Fibroblast of skin of left biceps (primary cell): Measurements from ENCODE around the gene KIAA1671.

Source experiments
- DNase-seq, 2 experiments: peaks; one replicate each; pipeline ENCODE4 v3.0.0-alpha.2; 2013; ENCODE audit warnings: low read depth in 2 of 2

KIAA1671 gene

DNA sequence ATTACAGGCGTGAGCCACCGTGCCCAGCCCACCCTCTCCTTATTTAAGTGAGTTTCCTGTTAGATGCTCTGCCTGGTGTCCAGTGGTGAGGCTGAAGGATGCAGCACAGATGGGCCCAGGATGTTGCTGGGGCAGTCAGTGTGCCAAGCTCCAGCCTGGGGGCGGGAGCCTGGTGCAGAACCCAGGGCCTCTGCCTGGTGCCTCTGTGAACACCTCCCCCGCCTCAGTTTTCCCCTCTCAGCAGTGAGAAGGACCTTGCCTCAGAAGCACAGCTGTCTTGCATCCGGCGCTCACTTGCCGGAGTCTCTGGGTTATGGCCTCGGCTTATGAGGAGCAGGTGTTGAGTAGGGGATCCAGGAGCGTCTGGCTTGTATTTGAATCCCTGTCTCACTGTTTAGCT lies 116.2 kb downstream of the KIAA1671 start:
- DNase-seq, result no peak

DNA sequence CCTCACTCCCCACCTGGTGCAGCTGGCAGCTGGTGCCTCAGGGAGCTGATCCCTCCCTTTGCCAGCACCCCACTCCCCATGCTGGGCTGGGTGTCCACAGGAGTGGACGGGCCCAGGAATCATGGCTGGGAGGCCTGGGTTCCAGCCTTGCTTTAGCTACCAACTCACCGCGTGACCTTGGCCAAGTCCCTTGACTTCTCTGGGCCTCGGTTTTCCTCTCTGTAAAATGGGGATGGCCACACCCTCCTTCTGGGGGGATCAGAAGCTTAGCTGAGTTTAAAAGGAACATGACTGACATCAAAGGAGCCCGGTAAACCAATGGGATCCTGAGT lies 116.9 kb downstream of the KIAA1671 start:
- DNase-seq, result no peak

GRCh38 chr22:25069758-25070481 lies 117.4 kb downstream of the KIAA1671 start:
- DNase-seq, result no peak

DNA sequence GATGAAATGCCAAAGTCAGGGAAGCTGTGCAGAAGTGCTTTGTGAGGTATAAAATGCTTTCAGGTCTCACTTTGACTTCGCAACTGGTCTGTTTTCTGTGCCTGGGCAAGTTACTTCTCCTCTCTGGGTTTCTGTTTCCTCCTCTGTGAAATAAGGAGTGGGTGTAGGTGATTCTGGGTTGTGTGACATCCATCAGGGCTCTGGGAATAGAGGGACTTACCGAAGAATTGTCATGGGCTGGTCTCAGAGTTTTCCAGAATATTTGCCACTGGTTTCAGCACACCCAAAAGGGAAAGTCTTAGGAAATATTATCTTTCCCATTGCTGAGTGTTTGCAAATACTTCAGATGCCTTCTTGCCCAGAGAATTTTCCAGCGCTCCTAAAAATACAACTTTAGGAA lies 118.4 kb downstream of the KIAA1671 start:
- DNase-seq, result no peak

DNA sequence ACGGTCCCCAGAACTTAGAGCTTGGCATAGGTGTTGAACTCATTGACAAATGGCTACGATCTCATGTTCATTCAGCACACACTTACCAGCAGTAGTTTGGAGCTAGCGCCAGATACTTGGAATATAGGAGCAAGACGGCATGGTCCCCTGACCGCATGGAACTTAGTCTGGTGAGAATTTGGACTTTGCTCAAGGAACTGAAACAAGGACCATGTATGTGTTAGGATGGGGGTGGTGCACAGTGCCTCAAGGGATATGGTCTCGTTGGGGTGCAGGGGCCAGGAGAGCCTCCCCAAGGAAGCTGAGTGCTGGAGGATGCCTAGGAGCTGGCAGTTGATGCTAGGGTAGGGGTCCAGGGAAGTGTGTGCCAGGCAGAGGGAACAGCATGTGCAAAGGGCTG lies 119.2 kb downstream of the KIAA1671 start:
- DNase-seq, result no peak

DNA sequence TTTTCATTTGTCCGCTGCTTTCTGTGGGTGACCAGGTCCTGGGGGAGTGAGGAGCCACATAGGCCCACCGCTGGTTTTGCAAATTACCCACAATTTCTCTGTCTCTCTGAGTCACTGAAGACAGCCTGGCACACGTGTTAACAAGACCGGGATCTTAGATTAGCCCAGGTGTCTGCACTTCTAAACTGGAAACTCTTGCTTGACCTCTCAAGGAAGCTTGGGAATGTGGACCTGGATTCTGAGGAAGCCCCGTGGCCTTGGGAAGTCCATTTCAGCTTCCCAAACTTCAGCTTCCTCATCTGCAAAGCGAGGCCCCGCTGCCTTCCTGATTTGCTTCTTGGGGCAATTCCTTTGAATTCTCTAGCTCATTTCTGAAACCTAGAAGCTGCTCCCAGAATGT lies 119.9 kb downstream of the KIAA1671 start:
- no peak for DNase-seq

- no peak for DNase-seq
These were observed 123.8 kb downstream of the KIAA1671 start for GRCh38 chr22:25076336-25076735.

- DNase-seq, result no peak
These were observed 124.5 kb downstream of the KIAA1671 start for GRCh38 chr22:25077056-25077455.

DNA sequence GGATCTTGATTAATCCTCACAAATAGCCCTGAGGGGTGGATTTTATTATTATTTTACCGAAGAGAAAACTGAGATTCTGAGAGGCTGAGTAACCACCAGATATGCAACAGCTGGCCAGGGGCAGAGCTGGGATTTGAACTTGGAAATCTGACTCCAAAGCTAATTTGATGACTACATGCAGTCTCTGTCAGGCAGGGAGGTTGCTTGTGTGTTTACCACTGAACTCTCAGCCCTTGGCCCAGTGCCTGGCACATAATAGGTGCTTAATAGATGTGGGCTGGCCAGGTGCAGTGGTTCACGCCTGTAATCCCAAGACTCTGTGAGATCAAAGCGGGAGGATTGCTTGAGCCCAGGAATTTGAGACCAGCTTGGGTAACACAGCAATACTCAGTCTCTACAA lies 125.4 kb downstream of the KIAA1671 start:
- DNase-seq, result no peak

- no peak for DNase-seq
These were observed 126.1 kb downstream of the KIAA1671 start for GRCh38 chr22:25078591-25078990.

DNA sequence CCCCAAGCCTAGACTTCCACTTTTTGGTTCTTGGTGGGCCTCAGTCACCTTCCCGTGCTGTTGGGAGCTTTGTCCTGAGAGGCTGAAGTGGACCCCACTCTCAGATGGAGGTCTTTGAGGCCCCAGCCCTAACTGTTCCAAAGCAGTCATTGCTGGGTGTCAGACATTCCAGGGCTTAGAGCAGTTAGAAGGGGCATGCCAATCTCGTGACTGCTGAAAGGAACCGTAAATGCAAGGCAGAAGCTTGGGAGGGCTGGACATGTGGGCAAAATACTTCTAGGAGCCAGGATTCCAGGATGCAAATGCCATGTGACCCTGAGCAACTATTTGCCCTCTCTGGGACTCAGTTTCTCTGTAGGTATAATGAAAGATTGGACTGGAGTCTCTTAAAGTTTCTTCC lies 128.3 kb downstream of the KIAA1671 start:
- DNase-seq, result no peak

DNA sequence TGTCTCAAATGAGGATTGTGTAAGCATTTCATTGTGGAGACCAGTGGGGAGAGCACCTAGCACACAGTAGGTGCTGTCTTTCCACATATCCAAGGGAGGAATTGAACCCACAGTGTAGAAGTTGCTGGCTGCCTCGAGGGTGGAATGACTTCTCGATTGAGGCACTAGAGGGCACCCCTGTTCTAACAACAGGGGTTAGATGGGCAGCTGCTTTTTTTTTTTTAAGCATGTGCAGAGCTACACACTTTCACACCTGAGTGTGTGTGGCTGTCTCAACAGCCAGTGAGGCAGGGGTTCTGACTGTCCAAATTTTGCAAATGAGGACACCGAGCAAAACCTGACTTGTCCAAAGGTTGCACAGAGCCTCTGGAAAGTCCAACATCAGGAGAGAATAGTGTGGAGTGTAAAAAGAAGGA lies 128.9 kb downstream of the KIAA1671 start:
- DNase-seq, result no peak

- DNase-seq, result no peak
These were observed 129.6 kb downstream of the KIAA1671 start for GRCh38 chr22:25082096-25082495.

- DNase-seq, result no peak
These were observed 130.7 kb downstream of the KIAA1671 start for GRCh38 chr22:25083056-25083806.

DNA sequence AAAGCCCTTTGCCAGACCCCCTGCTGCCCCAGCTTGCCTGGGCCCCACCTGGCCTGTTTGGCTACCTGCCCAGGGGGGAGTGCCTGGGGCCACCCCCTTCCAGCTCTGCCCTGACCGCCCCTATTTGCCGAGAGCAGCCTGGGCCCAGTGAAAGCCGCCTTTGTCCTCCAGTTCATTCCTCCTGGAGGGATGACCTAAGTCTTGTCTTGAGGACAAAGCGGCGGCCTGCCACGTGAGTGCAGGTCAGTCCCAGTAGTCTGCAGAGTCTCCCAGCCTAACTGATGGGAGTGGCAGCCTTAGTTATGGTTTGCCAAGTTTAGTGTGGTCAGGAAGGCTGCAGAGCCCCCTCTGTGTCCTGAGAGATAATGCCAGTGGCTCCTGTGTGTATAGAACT lies 131.3 kb downstream of the KIAA1671 start:
- DNase-seq, result no peak

- no peak for DNase-seq
These were observed 132.0 kb downstream of the KIAA1671 start for GRCh38 chr22:25084405-25085107.

- DNase-seq, result no peak
These were observed 132.6 kb downstream of the KIAA1671 start for GRCh38 chr22:25085156-25085555.

DNA sequence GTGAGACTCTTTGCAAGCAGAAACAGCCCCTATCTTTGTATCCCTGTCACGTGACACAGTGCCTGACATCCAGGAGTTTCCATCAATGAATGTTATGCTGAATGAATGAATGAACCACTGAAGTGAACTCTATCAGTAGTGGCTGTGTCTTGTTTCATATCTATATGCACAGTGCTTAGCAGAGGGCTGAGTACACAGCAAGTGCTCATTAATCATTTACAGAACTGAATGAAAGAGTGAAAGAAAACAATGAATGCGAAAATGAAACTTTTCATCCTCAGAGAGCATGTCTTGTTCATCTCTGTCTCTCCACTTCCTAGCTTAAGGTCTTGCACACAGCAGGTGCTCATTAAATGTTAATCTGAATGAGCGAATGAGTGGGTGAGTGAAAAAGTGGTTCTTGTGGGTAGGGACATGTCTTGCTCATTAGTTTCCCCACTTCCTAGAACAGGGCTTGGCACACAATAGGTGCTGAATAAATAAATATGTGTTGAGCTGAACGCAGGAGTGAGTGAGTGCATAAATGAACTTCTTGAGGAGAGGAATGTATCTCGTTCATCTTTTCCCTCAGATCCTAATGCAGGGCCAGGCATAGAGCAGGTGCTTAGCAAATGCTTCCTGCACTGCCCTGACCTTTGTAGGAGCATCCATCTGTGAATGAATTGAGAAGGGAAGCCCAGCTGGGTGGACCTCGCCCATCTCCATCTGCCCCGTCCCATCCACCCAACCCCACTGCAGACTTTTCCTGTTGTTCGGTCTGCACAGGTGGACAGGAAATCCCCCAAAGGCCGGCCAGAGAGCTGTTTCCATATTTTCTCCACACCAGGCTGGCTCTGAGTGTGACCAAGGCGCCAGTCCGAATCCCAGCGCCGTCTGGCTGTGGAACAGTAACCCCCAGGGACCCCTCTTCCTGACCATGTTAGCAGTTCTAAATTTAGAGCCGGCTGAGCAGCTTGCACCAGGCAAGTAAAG lies 133.7 kb downstream of the KIAA1671 start:
- no peak for DNase-seq

DNA sequence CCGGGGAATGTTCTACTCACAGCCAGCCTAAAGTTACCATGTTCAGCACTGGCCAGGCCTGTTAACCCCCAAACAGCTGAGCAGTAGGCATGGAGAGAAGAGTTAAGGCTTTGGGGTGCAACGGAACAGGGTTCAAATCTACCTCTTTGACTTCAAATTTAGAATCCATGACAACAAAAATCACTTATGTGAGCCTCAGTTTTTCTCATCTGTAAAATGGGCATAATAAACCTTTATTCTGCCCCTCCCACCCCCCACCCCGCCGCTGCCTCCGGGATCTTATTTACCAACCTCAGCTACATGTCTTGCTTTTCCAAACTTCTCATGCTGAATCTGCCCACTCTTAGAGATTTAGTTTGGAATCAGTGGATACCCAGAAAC lies 134.4 kb downstream of the KIAA1671 start:
- DNase-seq, result no peak

DNA sequence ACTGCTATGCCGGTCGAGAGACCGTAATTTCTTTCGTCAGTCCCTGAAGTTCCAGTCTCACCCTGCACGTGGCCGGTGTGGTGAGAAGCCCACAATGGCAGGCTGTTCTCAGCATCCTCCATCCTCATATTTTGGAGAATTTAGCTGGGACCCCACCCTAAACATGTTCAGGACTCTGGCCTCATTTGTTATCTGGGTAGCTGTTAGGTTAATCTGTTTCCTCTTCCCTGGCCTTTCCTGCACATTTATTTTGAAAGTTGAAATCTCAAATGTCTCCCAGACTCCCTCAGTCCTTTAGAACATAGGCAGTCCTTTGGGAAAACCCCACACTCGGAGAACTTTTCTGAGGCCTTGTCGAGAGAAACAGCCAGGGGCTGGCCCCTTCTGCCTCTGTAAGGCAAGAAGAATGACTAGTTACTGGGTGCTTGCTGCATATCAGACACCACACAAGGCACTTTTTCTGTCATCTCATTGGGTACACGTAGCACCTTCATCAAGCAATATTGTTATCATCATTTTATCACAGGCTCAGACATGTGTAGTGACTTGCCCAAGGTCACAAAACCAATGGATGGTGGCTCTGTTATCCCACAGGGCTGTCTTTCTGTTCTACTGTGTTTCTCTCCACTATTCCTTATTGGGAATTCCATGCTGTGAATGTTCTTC lies 137.8 kb downstream of the KIAA1671 start:
- DNase-seq, result no peak

DNA sequence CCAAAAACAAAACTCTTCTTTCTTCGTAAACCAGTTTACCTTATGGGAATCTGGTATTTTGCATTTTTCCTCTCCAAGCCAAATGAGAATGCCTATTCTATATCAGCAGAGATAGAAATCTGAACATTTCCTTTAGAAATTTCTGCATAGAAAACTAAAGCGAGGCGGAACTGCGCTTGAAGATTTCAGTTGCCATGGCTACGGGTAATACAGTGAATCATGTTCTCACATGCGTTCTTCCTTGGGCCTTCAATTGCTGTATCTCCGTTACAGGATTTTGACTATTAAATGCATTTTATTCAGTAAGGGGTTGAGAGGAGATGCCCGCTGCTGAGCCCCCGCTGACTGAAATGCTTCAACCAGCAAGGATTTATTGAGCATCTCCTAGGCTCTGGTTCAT lies 138.9 kb downstream of the KIAA1671 start:
- DNase-seq, result no peak
